ENCODE results near the gene EFCAB12. TPM values are rescaled to one million over a fixed set of nuclear protein-coding genes. Genes with fewer than 3 reads are reported as not detected.

EFCAB12 gene
- total and polyA plus RNA-seq, 3 experiments from 2014 or later: 0.21 to 0.40 (median 0.39) TPM

DNA sequence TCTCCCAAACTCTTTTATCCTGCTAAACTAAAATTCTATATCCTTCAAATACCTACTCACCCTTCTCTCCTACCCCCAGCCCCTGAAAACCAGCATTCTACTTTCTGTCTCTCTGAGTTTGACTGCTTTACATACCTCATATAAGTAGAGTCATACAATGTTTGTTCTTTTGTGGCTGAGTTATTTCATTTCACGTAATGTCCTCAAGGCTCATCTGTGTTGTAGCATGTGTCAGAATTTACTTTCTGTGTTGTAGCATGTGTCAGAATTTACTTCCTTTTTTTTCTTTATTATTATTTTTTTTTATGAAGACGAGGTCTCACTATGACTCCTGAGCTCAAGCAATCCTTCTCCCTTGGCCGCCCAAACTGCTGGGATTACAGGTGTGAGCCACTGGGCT lies 31.7 kb upstream of the EFCAB12 start:
- Histone ChIP-seq H3K36me3 (ENCODE audit: insufficient read depth, low read length) (no peaks in the 10 kb centered on the region), H3K27me3 (ENCODE audit: insufficient read depth, low read length, poor library complexity, severe bottlenecking) (no peaks in the 10 kb centered on the region), H3K9me3 (ENCODE audit: low read length) (no peaks in the 10 kb centered on the region), H3K4me1 (ENCODE audit: insufficient read depth, low read length) (no peaks in the 10 kb centered on the region), H3K27ac (ENCODE audit: low read depth, low read length) (peak overlapping the region; percentile 27), H3K4me3 (ENCODE audit: low read length) (no peak overlapping the region)
- Mint-ChIP-seq H3K9me3 (no peaks in the 10 kb centered on the region), H3K4me1 (no peaks in the 10 kb centered on the region), H3K27me3 (no peaks in the 10 kb centered on the region), H3K4me3 (no peak overlapping the region), H3K36me3 (peaks cover 0 to 24% (median 6%) of the 10 kb centered on the region in 3 donors), H3K27ac (peak overlapping the region in 1 of 8 donors; percentile 3)
- DNase-seq: no peak
- POLR2A ChIA-PET: no interaction called here
- CTCF ChIA-PET: no interaction called here

DNA sequence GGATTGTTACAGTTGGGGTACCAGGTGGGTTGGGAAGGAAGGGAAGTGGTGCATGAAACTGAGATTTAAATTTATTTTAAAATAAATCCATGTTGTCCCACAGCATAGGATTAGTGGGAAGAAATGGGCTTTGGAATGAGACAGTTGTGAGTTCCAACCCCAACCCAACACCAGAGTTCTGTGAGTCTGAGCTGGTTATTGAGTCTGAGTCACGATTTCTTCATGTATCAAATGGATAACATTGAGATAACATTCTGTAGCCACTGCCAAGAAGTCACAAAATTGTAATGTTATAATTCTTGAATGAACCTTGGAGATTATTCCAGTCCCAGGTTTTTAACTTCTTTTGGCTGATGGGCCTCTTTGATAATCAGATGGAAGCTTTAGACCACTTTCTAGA lies 25.3 kb upstream of the EFCAB12 start:
- H3K27ac Mint-ChIP-seq: no peak overlapping the region
- no peaks in the 10 kb centered on the region for H3K27me3 Mint-ChIP-seq
- H3K4me3 ChIP-seq (ENCODE audit: low read length): no peak overlapping the region
- no peaks in the 10 kb centered on the region for H3K27me3 ChIP-seq (ENCODE audit: insufficient read depth, low read length, poor library complexity, severe bottlenecking)
- ChIA-PET POLR2A (no interaction called here), CTCF (no interaction called here)
- H3K4me3 Mint-ChIP-seq: no peak overlapping the region
- H3K4me1 Mint-ChIP-seq: no peaks in the 10 kb centered on the region
- peaks cover 14 to 41% (median 15%) of the 10 kb centered on the region in 3 donors for H3K36me3 Mint-ChIP-seq
- no peaks in the 10 kb centered on the region for H3K9me3 Mint-ChIP-seq
- H3K27ac ChIP-seq (ENCODE audit: low read depth, low read length): no peak overlapping the region
- no peak for DNase-seq
- H3K4me1 ChIP-seq (ENCODE audit: insufficient read depth, low read length): no peaks in the 10 kb centered on the region
- no peaks in the 10 kb centered on the region for H3K36me3 ChIP-seq (ENCODE audit: insufficient read depth, low read length)
- no peaks in the 10 kb centered on the region for H3K9me3 ChIP-seq (ENCODE audit: low read length)

DNA sequence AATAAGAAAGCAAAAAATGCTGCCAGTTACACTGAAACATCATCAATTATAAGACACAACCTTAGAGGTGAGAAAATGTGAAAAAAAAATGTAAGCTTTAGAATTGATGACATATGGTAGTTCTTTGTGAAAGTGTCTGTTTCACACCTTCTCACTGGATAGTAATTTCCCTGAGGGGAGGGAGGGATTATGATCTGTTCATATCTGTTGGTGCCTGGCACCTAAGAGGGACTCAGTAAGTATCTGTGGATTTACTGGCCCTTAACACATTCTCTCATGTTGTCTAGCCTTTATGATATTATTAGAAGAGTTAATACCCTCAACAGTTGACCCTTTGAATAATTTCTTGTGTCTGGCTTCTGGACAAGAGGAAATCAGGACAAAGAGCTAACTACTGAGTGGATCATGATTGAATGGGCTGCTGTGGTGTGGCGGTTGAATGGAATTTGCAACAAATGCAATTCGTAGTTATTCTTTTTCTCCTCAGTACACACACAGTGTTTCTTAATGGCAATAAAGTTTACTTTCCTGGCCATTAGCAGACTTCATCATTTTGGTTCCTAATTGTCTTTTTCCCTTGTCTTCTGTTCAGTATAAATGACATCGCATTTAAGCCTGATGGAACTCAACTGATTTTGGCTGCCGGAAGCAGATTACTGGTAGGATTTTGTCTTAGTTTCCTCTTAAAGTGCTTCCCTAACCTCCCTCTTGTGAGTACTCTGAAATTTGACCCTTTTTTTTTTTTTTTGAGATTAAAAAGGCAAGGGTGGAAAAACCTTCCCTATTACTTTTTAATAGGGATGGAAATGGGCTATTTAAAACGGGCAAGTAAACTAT lies 21.1 kb upstream of the EFCAB12 start:
- no peaks in the 10 kb centered on the region for H3K9me3 Mint-ChIP-seq

DNA sequence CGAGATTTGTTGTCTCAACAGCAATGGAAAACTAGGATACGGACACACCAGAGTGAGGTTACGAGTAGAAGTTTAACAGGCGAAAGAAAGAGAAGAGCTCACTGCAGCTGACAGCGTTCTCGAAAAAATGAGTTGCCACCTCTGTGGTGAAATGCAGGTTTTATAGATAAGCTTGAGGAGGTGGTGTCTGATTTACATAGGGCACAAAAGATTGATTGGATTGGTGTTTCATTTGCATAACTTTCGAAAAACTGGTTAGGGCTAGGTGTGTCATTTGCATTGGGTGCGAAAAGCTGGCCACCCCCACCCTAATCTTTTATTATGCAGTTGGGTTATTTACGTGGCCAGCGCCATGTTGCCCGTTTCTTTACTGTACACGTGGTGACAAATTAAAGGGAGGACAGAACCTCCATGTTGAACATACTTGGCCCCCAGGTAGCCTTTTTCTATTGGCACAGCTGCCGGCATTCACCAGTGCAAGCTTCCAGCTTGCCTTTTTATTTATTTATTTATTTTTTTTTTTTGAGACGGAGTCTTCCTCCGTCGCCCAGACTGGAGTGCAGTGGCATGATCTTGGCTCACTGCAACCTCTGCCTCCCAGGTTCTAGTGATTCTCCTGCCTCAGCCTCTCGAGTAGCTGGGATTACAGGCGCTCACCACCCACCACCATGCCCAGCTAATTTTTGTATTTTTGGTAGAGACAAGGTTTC lies 19.9 kb upstream of the EFCAB12 start:
- Mint-ChIP-seq H3K4me1 (peaks cover 0 to 7% (median 2%) of the 10 kb centered on the region in 3 donors), H3K27me3 (no peaks in the 10 kb centered on the region), H3K27ac (no peak overlapping the region), H3K9me3 (no peaks in the 10 kb centered on the region), H3K36me3 (peaks cover 7 to 21% (median 13%) of the 10 kb centered on the region in 3 donors), H3K4me3 (no peak overlapping the region)
- ChIA-PET CTCF (interaction anchor here (1.5 kb wide), 1 partner anchor 8 kb away, joined by 6 read pairs; the partner anchor contains the start of genes IFT122 and MBD4), POLR2A (no interaction called here)
- no peak for DNase-seq
- peak overlapping the region; percentile 51 for H3K27ac ChIP-seq (ENCODE audit: low read depth, low read length)
- H3K27me3 ChIP-seq (ENCODE audit: insufficient read depth, low read length, poor library complexity, severe bottlenecking): no peaks in the 10 kb centered on the region
- no peak overlapping the region for H3K4me3 ChIP-seq (ENCODE audit: low read length)
- H3K36me3 ChIP-seq (ENCODE audit: insufficient read depth, low read length): no peaks in the 10 kb centered on the region
- H3K4me1 ChIP-seq (ENCODE audit: insufficient read depth, low read length): no peaks in the 10 kb centered on the region
- H3K9me3 ChIP-seq (ENCODE audit: low read length): no peaks in the 10 kb centered on the region

More for the DNA sequence above, 21.1 kb upstream of the EFCAB12 start:
- no peak for DNase-seq
- Mint-ChIP-seq H3K27ac (peak overlapping the region in 1 of 8 donors; percentile 9), H3K36me3 (peaks cover 10 to 25% (median 15%) of the 10 kb centered on the region in 3 donors), H3K4me3 (no peak overlapping the region), H3K4me1 (no peaks in the 10 kb centered on the region), H3K27me3 (no peaks in the 10 kb centered on the region)
- CTCF ChIA-PET: interaction anchor here (1.5 kb wide), 1 partner anchor 9 kb away, joined by 6 read pairs; the partner anchor contains the start of genes IFT122 and MBD4
- Histone ChIP-seq H3K27ac (ENCODE audit: low read depth, low read length) (peak overlapping the region; percentile 17), H3K4me1 (ENCODE audit: insufficient read depth, low read length) (no peaks in the 10 kb centered on the region), H3K36me3 (ENCODE audit: insufficient read depth, low read length) (no peaks in the 10 kb centered on the region), H3K9me3 (ENCODE audit: low read length) (no peaks in the 10 kb centered on the region), H3K4me3 (ENCODE audit: low read length) (no peak overlapping the region), H3K27me3 (ENCODE audit: insufficient read depth, low read length, poor library complexity, severe bottlenecking) (no peaks in the 10 kb centered on the region)
- POLR2A ChIA-PET: no interaction called here

DNA sequence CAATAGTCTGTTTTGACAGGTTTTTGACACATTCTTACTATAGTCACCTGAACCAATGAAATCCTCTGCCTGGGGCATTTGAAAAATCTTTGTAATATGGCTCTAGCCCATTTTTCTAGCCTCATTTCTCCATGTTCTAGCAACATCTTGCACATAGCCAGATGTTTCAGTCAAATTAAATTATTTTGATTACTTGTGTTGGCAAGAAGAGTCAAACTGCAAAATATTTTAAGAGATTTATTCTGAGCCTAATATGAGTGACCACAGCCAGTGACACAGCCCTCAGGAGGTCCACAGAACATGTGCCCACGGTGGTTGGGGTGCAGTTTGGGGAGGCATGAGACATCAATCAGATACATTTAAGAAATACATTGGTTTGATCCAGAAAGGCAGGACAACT lies 18.5 kb upstream of the EFCAB12 start:
- Histone ChIP-seq H3K27ac (ENCODE audit: low read depth, low read length) (peak overlapping the region; percentile 28), H3K36me3 (ENCODE audit: insufficient read depth, low read length) (no peaks in the 10 kb centered on the region), H3K9me3 (ENCODE audit: low read length) (no peaks in the 10 kb centered on the region), H3K27me3 (ENCODE audit: insufficient read depth, low read length, poor library complexity, severe bottlenecking) (no peaks in the 10 kb centered on the region), H3K4me1 (ENCODE audit: insufficient read depth, low read length) (peaks cover 14% of the 10 kb centered on the region), H3K4me3 (ENCODE audit: low read length) (no peak overlapping the region)
- Mint-ChIP-seq H3K27me3 (no peaks in the 10 kb centered on the region), H3K9me3 (no peaks in the 10 kb centered on the region), H3K36me3 (peaks cover under 1 to 7% (median 2%) of the 10 kb centered on the region in 3 donors), H3K27ac (peak overlapping the region in 2 of 8 donors; percentile 24 to 36), H3K4me1 (peaks cover 7 to 21% (median 13%) of the 10 kb centered on the region in 3 donors), H3K4me3 (no peak overlapping the region)
- ChIA-PET POLR2A (no interaction called here), CTCF (no interaction called here)
- no peak for DNase-seq

DNA sequence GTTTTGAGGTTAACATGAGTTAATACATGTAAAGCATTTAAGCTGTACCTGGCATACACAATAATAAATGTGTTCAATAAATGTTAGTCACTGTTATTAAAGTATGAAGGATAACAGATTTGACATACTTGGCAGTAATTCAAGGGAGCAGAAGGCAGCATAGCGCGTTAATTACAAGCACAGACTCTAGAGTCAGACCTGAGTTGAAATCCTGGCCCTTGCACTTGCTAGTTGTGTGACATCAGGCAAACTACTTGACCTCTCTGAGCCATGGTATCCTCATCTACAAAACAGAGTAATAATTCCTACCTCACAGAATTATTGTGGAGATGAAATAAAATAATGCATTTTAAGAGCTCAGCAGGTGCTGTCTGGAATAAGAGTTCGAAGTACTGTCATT lies 17.0 kb upstream of the EFCAB12 start:
- ChIA-PET POLR2A (no interaction called here), CTCF (interaction anchor here (0.9 to 1.8 kb wide), 2 partner anchors 19 to 134 kb away, joined by 3 read pairs; no protein-coding TSS in a partner anchor)
- Histone ChIP-seq H3K9me3 (ENCODE audit: low read length) (no peaks in the 10 kb centered on the region), H3K4me3 (ENCODE audit: low read length) (no peak overlapping the region), H3K27me3 (ENCODE audit: insufficient read depth, low read length, poor library complexity, severe bottlenecking) (no peaks in the 10 kb centered on the region), H3K27ac (ENCODE audit: low read depth, low read length) (no peak overlapping the region), H3K4me1 (ENCODE audit: insufficient read depth, low read length) (peaks cover 28% of the 10 kb centered on the region), H3K36me3 (ENCODE audit: insufficient read depth, low read length) (no peaks in the 10 kb centered on the region)
- Mint-ChIP-seq H3K4me3 (no peak overlapping the region), H3K27ac (peak overlapping the region in 2 of 8 donors; percentile 23 to 84), H3K36me3 (peaks cover 0 to 3% (median 2%) of the 10 kb centered on the region in 3 donors), H3K27me3 (no peaks in the 10 kb centered on the region), H3K4me1 (peaks cover 18 to 34% (median 25%) of the 10 kb centered on the region in 3 donors), H3K9me3 (no peaks in the 10 kb centered on the region)
- no peak for DNase-seq

DNA sequence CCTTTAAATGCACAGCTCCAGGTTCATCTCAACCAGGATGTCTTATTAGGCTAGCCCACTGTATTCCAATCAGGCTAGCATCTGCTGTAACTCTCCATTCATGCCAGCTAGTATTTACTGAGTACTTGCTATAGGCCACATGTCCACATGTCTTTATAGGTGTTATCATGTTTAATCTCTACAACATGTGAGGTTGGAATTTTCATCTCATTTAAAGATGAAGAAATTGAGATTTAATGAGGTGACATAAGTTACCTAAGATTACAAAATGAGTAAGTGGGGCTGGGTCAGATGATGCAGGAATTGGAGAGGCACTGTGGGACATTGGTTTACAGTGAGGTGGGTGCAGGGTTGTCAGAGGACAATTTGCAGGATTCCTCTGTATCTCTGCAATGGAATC lies 14.5 kb upstream of the EFCAB12 start:
- H3K27me3 Mint-ChIP-seq: peaks cover 0 to 3% of the 10 kb centered on the region in 2 donors
- no peak overlapping the region for H3K27ac ChIP-seq (ENCODE audit: low read depth, low read length)
- DNase-seq: no peak
- H3K4me1 Mint-ChIP-seq: peaks cover 40 to 56% (median 46%) of the 10 kb centered on the region in 3 donors
- H3K4me3 ChIP-seq (ENCODE audit: low read length): no peak overlapping the region
- peak overlapping the region; percentile 51 to 97 (median 81) for H3K27ac Mint-ChIP-seq
- ChIA-PET CTCF (no interaction called here), POLR2A (no interaction called here)
- H3K27me3 ChIP-seq (ENCODE audit: insufficient read depth, low read length, poor library complexity, severe bottlenecking): no peaks in the 10 kb centered on the region
- H3K4me3 Mint-ChIP-seq: peak overlapping the region in 2 of 7 donors; percentile 53 to 55
- H3K4me1 ChIP-seq (ENCODE audit: insufficient read depth, low read length): peaks cover 36% of the 10 kb centered on the region
- no peaks in the 10 kb centered on the region for H3K9me3 ChIP-seq (ENCODE audit: low read length)
- H3K36me3 Mint-ChIP-seq: peaks cover 0 to 15% (median 0%) of the 10 kb centered on the region in 3 donors
- H3K9me3 Mint-ChIP-seq: no peaks in the 10 kb centered on the region
- peaks cover 4% of the 10 kb centered on the region for H3K36me3 ChIP-seq (ENCODE audit: insufficient read depth, low read length)

DNA sequence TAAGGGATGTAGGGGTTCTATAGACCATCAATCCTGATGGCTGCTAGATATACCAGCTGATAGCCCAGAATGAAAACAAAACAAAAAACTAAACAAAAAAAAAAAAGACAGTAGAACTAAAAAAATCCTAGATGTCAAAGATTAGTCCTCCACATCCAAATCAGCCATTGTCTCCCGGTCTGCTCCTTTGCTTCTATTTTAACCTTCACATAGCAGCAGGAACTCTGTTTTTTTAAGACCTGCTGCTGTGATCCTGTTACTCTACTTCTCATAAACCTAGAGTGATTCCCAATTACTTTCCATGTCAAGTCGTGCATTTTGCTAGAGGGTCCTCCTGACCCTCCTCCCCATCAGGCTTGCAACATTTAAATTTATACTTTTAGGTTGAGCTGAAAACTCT lies 14.1 kb upstream of the EFCAB12 start:
- Mint-ChIP-seq H3K4me3 (peak overlapping the region in 2 of 7 donors; percentile 53 to 55), H3K27me3 (peaks cover 0 to 3% of the 10 kb centered on the region in 2 donors), H3K4me1 (peaks cover 44 to 60% (median 50%) of the 10 kb centered on the region in 3 donors), H3K36me3 (peaks cover 0 to 20% (median 3%) of the 10 kb centered on the region in 3 donors), H3K27ac (peak overlapping the region; percentile 76 to 100 (median 87)), H3K9me3 (no peaks in the 10 kb centered on the region)
- Histone ChIP-seq H3K9me3 (ENCODE audit: low read length) (no peaks in the 10 kb centered on the region), H3K4me3 (ENCODE audit: low read length) (no peak overlapping the region), H3K27ac (ENCODE audit: low read depth, low read length) (no peak overlapping the region), H3K4me1 (ENCODE audit: insufficient read depth, low read length) (peaks cover 40% of the 10 kb centered on the region), H3K36me3 (ENCODE audit: insufficient read depth, low read length) (peaks cover 7% of the 10 kb centered on the region), H3K27me3 (ENCODE audit: insufficient read depth, low read length, poor library complexity, severe bottlenecking) (no peaks in the 10 kb centered on the region)
- CTCF ChIA-PET: no interaction called here
- DNase-seq: no peak
- POLR2A ChIA-PET: interaction anchor here (0.6 kb wide), 1 partner anchor 460 kb away, joined by 3 read pairs; no protein-coding TSS in a partner anchor

All from CD8-positive, alpha-beta memory T cell (primary cell).